PC-3 (cell line): ENCODE measurements around the gene RIMS4. TPM values are rescaled to one million over a fixed set of nuclear protein-coding genes. Genes with fewer than 3 reads are reported as not detected.

ENCODE experiments used
- ATAC-seq: fragments of 200-7000 bp; cut with Tn5 transposase; 2 replicates; pipeline ENCODE4 v1.9.1; 2020; ENCODE audit warnings: mild to moderate bottlenecking, moderate library complexity
- BruUV-seq: library from RNA; stranded (reverse); fragments of 400-500 nt; replicated peaks from 2 replicates; lab custom pipeline; 2021; lab: Mats Ljungman, UMichigan
- CTCF ChIA-PET: fragments of 300-600 bp; sonication (Branson Sonifier 250); formaldehyde crosslinking; loops from one replicate; lab custom pipeline; 2022; ENCODE audit warnings: antibody characterized with exemption; lab: Charles Lee
- POLR2A ChIA-PET: fragments of 300-600 bp; sonication (Branson Sonifier 250); formaldehyde crosslinking; loops from one replicate; lab custom pipeline; 2022; ENCODE audit warnings: antibody characterized with exemption; ENCODE audit not compliant: unreplicated experiment; lab: Charles Lee
- DNase-seq: peaks from one replicate; pipeline ENCODE4 v3.0.0-alpha.2; 2015
- H2AFZ ChIP-seq: fragments of 300-600 bp; sonication (generic); 2 replicates; pipeline ENCODE4 v1.6.0; 2016; ENCODE audit warnings: antibody characterized with exemption, low read length
- H3F3A ChIP-seq: fragments of 300-600 bp; sonication (generic); one replicate; pipeline ENCODE4 v1.6.0; 2017; ENCODE audit warnings: antibody characterized with exemption, low read length, control low read depth, mild to moderate bottlenecking; ENCODE audit not compliant: unreplicated experiment
- H3K27ac ChIP-seq: fragments of 300-600 bp; sonication (generic); 2 replicates; pipeline ENCODE4 v1.5.1; 2016; ENCODE audit warnings: mild to moderate bottlenecking, low read length
- H3K27me3 ChIP-seq: fragments of 300-600 bp; sonication (generic); 2 replicates; pipeline ENCODE4 v1.6.1; 2016; ENCODE audit warnings: low read length, mixed read lengths
- H3K36me3 ChIP-seq: fragments of 300-600 bp; sonication (generic); 2 replicates; pipeline ENCODE4 v1.6.1; 2016; ENCODE audit warnings: low read depth, mixed run types, low read length, mixed read lengths
- H3K4me1 ChIP-seq: fragments of 300-600 bp; sonication (generic); 2 replicates; pipeline ENCODE4 v1.5.1; 2016; ENCODE audit warnings: low read length; ENCODE audit not compliant: insufficient read depth
- H3K4me2 ChIP-seq: fragments of 300-600 bp; sonication (generic); 2 replicates; pipeline ENCODE4 v1.6.0; 2016; ENCODE audit warnings: low read length
- H3K4me3 ChIP-seq: fragments of 300-600 bp; sonication (generic); 2 replicates; pipeline ENCODE4 v1.5.1; 2016; ENCODE audit warnings: mild to moderate bottlenecking, low read length, mixed read lengths
- H3K79me2 ChIP-seq: fragments of 300-600 bp; sonication (generic); 2 replicates; pipeline ENCODE4 v1.6.1; 2017; ENCODE audit warnings: low read length, mixed read lengths
- H3K9ac ChIP-seq: fragments of 300-600 bp; sonication (generic); 2 replicates; pipeline ENCODE4 v1.6.0; 2016; ENCODE audit warnings: mild to moderate bottlenecking, low read length
- H3K9me2 ChIP-seq: fragments of 300-600 bp; sonication (generic); replicated peaks from 2 replicates; pipeline ENCODE4 v1.6.1; 2016; ENCODE audit warnings: mixed run types, low read length, mixed read lengths
- H3K9me3 ChIP-seq: fragments of 300-600 bp; sonication (generic); 2 replicates; pipeline ENCODE4 v1.6.1; 2016; ENCODE audit warnings: low read length, mixed read lengths
- H4K20me1 ChIP-seq: fragments of 300-600 bp; sonication (generic); 2 replicates; pipeline ENCODE4 v1.6.1; 2016; ENCODE audit warnings: low read length, mixed read lengths
- CTCF ChIP-seq: fragments of 300-600 bp; sonication (generic); conservative IDR thresholded peaks from 2 replicates; pipeline ENCODE4 v1.5.1; 2017; ENCODE audit warnings: antibody characterized with exemption, low read depth, mild to moderate bottlenecking, low read length
- EZH2 ChIP-seq: fragments of 300-600 bp; sonication (generic); IDR thresholded peaks from one replicate; pipeline ENCODE4 v1.6.1; 2017; ENCODE audit warnings: antibody characterized with exemption, mild to moderate bottlenecking, low read length; ENCODE audit not compliant: unreplicated experiment
- EZH2phosphoT487 ChIP-seq: fragments of 300-600 bp; sonication (generic); IDR thresholded peaks from 2 replicates; pipeline ENCODE4 v1.6.1; 2018; ENCODE audit warnings: mild to moderate bottlenecking, antibody characterized with exemption, low read length, borderline replicate concordance
- intact Hi-C: fragments of 100-400 bp; cut with micrococcal nuclease; formaldehyde crosslinking; loops from 2 replicates; pipeline ENCODE4 v1.9.0; 2023
- total RNA-seq: library from RNA; depleted of rRNA; stranded (reverse); fragments of >200 nt; gene quantifications from 2 replicates; pipeline ENCODE4 v1.2.3, GENCODE V29; 2014

Gene RIMS4
- total RNA-seq, 1 experiment from 2014 or later: 0.04 TPM

- intact Hi-C loops: no loop called here
- TF ChIP-seq CTCF (no peak), EZH2phosphoT487 (no peak), EZH2 (no peak)
- Histone ChIP-seq H3K27ac (no peak overlapping the region), H3K9ac (no peak overlapping the region), H3K4me2 (no peak overlapping the region), H4K20me1 (no peaks in the 10 kb centered on the region), H3K36me3 (no peaks in the 10 kb centered on the region), H3K9me3 (no peaks in the 10 kb centered on the region), H3K27me3 (peaks cover 63% of the 10 kb centered on the region), H3K4me3 (no peak overlapping the region), H3K4me1 (no peaks in the 10 kb centered on the region; the same call in 1 of the 2 replicates), H2AFZ (no peak overlapping the region), H3F3A (no peaks in the 10 kb centered on the region), H3K79me2 (no peaks in the 10 kb centered on the region), H3K9me2 (no peaks in the 10 kb centered on the region)
- DNase-seq (no peak), ATAC-seq (no peak)
- ChIA-PET POLR2A (no interaction called here), CTCF (no interaction called here)
- BruUV-seq: no TSS peak
Observed at GRCh38 chr20:44770484-44771171, 39.7 kb downstream of the RIMS4 start.

- POLR2A ChIA-PET: no interaction called here
- H3K27me3 ChIP-seq: peaks cover 63% of the 10 kb centered on the region
- H3K9ac ChIP-seq: no peak overlapping the region
- no peak overlapping the region for H3K27ac ChIP-seq
- no peaks in the 10 kb centered on the region for H3K9me2 ChIP-seq
- no peaks in the 10 kb centered on the region for H3K9me3 ChIP-seq
- no peak overlapping the region for H3K4me3 ChIP-seq
- no peak for ATAC-seq
- no peaks in the 10 kb centered on the region for H3K36me3 ChIP-seq
- no peak for DNase-seq
- intact Hi-C loops: no loop called here
- no TSS peak for BruUV-seq
- H3F3A ChIP-seq: no peaks in the 10 kb centered on the region
- H4K20me1 ChIP-seq: no peaks in the 10 kb centered on the region
- no peak overlapping the region for H2AFZ ChIP-seq
- no peaks in the 10 kb centered on the region for H3K79me2 ChIP-seq
- no peak for TF ChIP-seq CTCF
- TF ChIP-seq EZH2phosphoT487: no peak
- TF ChIP-seq EZH2: no peak
- no peak overlapping the region for H3K4me2 ChIP-seq
- CTCF ChIA-PET: no interaction called here
- H3K4me1 ChIP-seq: no peaks in the 10 kb centered on the region; the same call in 1 of the 2 replicates
Observed at GRCh38 chr20:44769481-44769863, 40.9 kb downstream of the RIMS4 start.

GRCh38 chr20:44768854-44769480 is 41.4 kb downstream of the RIMS4 start:
- no peaks in the 10 kb centered on the region for H3K36me3 ChIP-seq
- no peak overlapping the region for H3K27ac ChIP-seq
- H3K4me1 ChIP-seq: no peaks in the 10 kb centered on the region; the same call in 1 of the 2 replicates
- peaks cover 61% of the 10 kb centered on the region for H3K27me3 ChIP-seq
- POLR2A ChIA-PET: interaction anchor here (0.6 kb wide), 1 partner anchor 8 kb away, joined by 3 read pairs; no protein-coding TSS in a partner anchor
- no peaks in the 10 kb centered on the region for H4K20me1 ChIP-seq
- H3K4me3 ChIP-seq: no peak overlapping the region
- CTCF ChIA-PET: no interaction called here
- H3K9ac ChIP-seq: no peak overlapping the region
- no TSS peak for BruUV-seq
- no peak for DNase-seq
- no peak for ATAC-seq
- no peak overlapping the region for H3K4me2 ChIP-seq
- no peaks in the 10 kb centered on the region for H3K9me2 ChIP-seq
- no peaks in the 10 kb centered on the region for H3F3A ChIP-seq
- TF ChIP-seq EZH2 (no peak), CTCF (no peak), EZH2phosphoT487 (no peak)
- intact Hi-C loops: no loop called here
- H3K79me2 ChIP-seq: no peaks in the 10 kb centered on the region
- no peaks in the 10 kb centered on the region for H3K9me3 ChIP-seq
- H2AFZ ChIP-seq: no peak overlapping the region
